GM19372 (cell line): ENCODE results near the gene STK24.

Source experiments
- ATAC-seq: cut with Tn5 transposase; IDR thresholded peaks from one replicate; pipeline ENCODE4 v1.9.1; 2021; ENCODE audit warnings: mild to moderate bottlenecking, low read depth, moderate library complexity; ENCODE audit not compliant: unreplicated experiment

STK24 gene

GRCh38 chr13:98442391-98443230 is 134.3 kb downstream of the STK24 start:
- ATAC-seq = no peak

GRCh38 chr13:98441056-98441676 is 135.7 kb downstream of the STK24 start:
- ATAC-seq = no peak

- ATAC-seq = no peak
Measured at GRCh38 chr13:98440390-98441055, 136.4 kb downstream of the STK24 start.

- no peak for ATAC-seq
Measured at GRCh38 chr13:98439896-98440295, 137.0 kb downstream of the STK24 start.

- ATAC-seq = no peak
Measured at GRCh38 chr13:98439126-98439828, 137.6 kb downstream of the STK24 start.

- no peak for ATAC-seq
Measured at GRCh38 chr13:98438246-98439125, 138.4 kb downstream of the STK24 start.

- ATAC-seq = no peak
Measured at GRCh38 chr13:98436233-98436910, 140.5 kb downstream of the STK24 start.

GRCh38 chr13:98435376-98435775 is 141.5 kb downstream of the STK24 start:
- ATAC-seq = no peak

- ATAC-seq = no peak
Measured at GRCh38 chr13:98434060-98434459, 142.8 kb downstream of the STK24 start.

- no peak for ATAC-seq
Measured at GRCh38 chr13:98433654-98434053, 143.3 kb downstream of the STK24 start.

- no peak for ATAC-seq
Measured at GRCh38 chr13:98432638-98433037, 144.3 kb downstream of the STK24 start.

GRCh38 chr13:98429977-98430736 is 146.8 kb downstream of the STK24 start:
- ATAC-seq = no peak

- no peak for ATAC-seq
Measured at GRCh38 chr13:98429531-98429930, 147.4 kb downstream of the STK24 start.

- ATAC-seq = no peak
Measured at GRCh38 chr13:98429081-98429480, 147.8 kb downstream of the STK24 start.

GRCh38 chr13:98428256-98428966 is 148.5 kb downstream of the STK24 start:
- no peak for ATAC-seq

GRCh38 chr13:98427331-98427995 is 149.4 kb downstream of the STK24 start:
- ATAC-seq = no peak

- no peak for ATAC-seq
Measured at GRCh38 chr13:98423417-98423816, 153.5 kb downstream of the STK24 start.
